SK-N-SH (cell line): ENCODE results near the gene GCNT3. TPM values are rescaled to one million over a fixed set of nuclear protein-coding genes. Genes with fewer than 3 reads are reported as not detected.

ENCODE experiments used
- polyA plus RNA-seq, 3 experiments: library from polyadenylated mRNA; depleted of rRNA; stranded (reverse); fragments of >200 nt; gene quantifications; 2 replicates each; pipeline ENCODE4 v1.2.3, GENCODE V29; 2012
- small RNA-seq, 7 experiments: library from RNA; depleted of rRNA; stranded (forward); fragments of <200 nt; gene quantifications; one replicate each; pipeline ENCODE3, GENCODE V24; 2012

GCNT3 gene
- polyA plus RNA-seq, 1 of the 3 experiments (the other 2 are of a cell fraction): not detected

Small RNAs within 50 kb of the gene (small RNA-seq; reads per million reads assigned to genes)
- 0 to 2.3 (median 0) reads per million in 7 experiments for gene RNA5SP396

Other genes with a start within 250 kb of the GCNT3 start
- gene MYO1E, start 238.9 kb upstream of the GCNT3 start, polyA plus RNA-seq (2012; rRNA removed): 9.7 and 16.4 TPM in 2 replicates
- 0.86 and 1.1 TPM in 2 replicates for gene FAM81A, start 173.6 kb upstream of the GCNT3 start, polyA plus RNA-seq (2012; rRNA removed)
- gene GTF2A2, start 45.7 kb downstream of the GCNT3 start, polyA plus RNA-seq (2012; rRNA removed): 47.5 and 77.4 TPM in 2 replicates
- gene BNIP2, start 77.5 kb downstream of the GCNT3 start, polyA plus RNA-seq (2012; rRNA removed): 37.0 and 67.7 TPM in 2 replicates